Measurements from ENCODE around the gene CDH4. TPM values are rescaled to one million over a fixed set of nuclear protein-coding genes. Genes with fewer than 3 reads are reported as not detected.

CDH4 gene
- total RNA-seq, 1 donor from 2014 or later: 0.23 TPM

- DNase-seq (ENCODE audit: low spot score): no peak
- H3K9me3 Mint-ChIP-seq (ENCODE audit: unreplicated experiment): no peaks in the 10 kb centered on the region
- no peak overlapping the region for H3K4me3 Mint-ChIP-seq (ENCODE audit: unreplicated experiment)
- H3K27ac Mint-ChIP-seq (ENCODE audit: unreplicated experiment): no peak overlapping the region
- TF ChIP-seq, protein P1, sequence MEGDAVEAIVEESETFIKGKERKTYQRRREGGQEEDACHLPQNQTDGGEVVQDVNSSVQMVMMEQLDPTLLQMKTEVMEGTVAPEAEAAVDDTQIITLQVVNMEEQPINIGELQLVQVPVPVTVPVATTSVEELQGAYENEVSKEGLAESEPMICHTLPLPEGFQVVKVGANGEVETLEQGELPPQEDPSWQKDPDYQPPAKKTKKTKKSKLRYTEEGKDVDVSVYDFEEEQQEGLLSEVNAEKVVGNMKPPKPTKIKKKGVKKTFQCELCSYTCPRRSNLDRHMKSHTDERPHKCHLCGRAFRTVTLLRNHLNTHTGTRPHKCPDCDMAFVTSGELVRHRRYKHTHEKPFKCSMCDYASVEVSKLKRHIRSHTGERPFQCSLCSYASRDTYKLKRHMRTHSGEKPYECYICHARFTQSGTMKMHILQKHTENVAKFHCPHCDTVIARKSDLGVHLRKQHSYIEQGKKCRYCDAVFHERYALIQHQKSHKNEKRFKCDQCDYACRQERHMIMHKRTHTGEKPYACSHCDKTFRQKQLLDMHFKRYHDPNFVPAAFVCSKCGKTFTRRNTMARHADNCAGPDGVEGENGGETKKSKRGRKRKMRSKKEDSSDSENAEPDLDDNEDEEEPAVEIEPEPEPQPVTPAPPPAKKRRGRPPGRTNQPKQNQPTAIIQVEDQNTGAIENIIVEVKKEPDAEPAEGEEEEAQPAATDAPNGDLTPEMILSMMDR (IDR thresholded peaks at IDR 0.05; ENCODE audit: unreplicated experiment): no peak
- H3K27me3 Mint-ChIP-seq (ENCODE audit: unreplicated experiment): peaks cover 8% of the 10 kb centered on the region
- no peaks in the 10 kb centered on the region for H3K36me3 Mint-ChIP-seq (ENCODE audit: low read depth, unreplicated experiment)
- no peaks in the 10 kb centered on the region for H3K4me1 Mint-ChIP-seq (ENCODE audit: unreplicated experiment)
Measured at GRCh38 chr20:61799394-61799923, 547.4 kb downstream of the CDH4 start.

DNA sequence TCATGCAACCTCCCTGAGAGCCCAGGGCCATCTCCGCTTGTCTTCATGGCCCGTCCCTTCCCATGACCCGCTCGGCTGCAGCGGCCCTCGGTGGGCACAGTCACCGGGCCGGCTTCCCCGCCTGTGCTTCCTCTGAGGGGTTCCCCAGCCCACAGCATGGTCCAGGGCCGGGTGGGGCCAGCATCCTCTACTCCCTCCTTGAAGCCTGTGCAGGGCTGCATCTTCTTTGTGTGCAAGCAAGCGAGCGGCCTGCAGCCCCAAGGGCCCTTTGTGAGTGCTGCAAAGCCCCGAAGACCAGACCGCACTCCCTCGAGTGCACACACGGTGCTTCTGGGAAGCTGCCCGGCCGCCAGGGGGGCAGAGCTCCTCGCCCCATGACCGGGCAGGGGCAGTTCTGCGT lies 547.9 kb downstream of the CDH4 start:
- H3K4me3 Mint-ChIP-seq (ENCODE audit: unreplicated experiment): no peak overlapping the region
- H3K27ac Mint-ChIP-seq (ENCODE audit: unreplicated experiment): no peak overlapping the region
- H3K36me3 Mint-ChIP-seq (ENCODE audit: low read depth, unreplicated experiment): no peaks in the 10 kb centered on the region
- DNase-seq (ENCODE audit: low spot score): no peak
- H3K4me1 Mint-ChIP-seq (ENCODE audit: unreplicated experiment): no peaks in the 10 kb centered on the region
- H3K9me3 Mint-ChIP-seq (ENCODE audit: unreplicated experiment): no peaks in the 10 kb centered on the region
- TF ChIP-seq, protein P1 (IDR thresholded peaks at IDR 0.05; ENCODE audit: unreplicated experiment): no peak
- peaks cover 6% of the 10 kb centered on the region for H3K27me3 Mint-ChIP-seq (ENCODE audit: unreplicated experiment)

- no peak for DNase-seq (ENCODE audit: low spot score)
- no peak overlapping the region for H3K4me3 Mint-ChIP-seq (ENCODE audit: unreplicated experiment)
- H3K36me3 Mint-ChIP-seq (ENCODE audit: low read depth, unreplicated experiment): no peaks in the 10 kb centered on the region
- no peaks in the 10 kb centered on the region for H3K9me3 Mint-ChIP-seq (ENCODE audit: unreplicated experiment)
- H3K27me3 Mint-ChIP-seq (ENCODE audit: unreplicated experiment): peaks cover 3% of the 10 kb centered on the region
- H3K27ac Mint-ChIP-seq (ENCODE audit: unreplicated experiment): no peak overlapping the region
- TF ChIP-seq, protein P1 (IDR thresholded peaks at IDR 0.05; ENCODE audit: unreplicated experiment): no peak
- no peaks in the 10 kb centered on the region for H3K4me1 Mint-ChIP-seq (ENCODE audit: unreplicated experiment)
Measured at GRCh38 chr20:61800359-61801064, 548.5 kb downstream of the CDH4 start.

DNA sequence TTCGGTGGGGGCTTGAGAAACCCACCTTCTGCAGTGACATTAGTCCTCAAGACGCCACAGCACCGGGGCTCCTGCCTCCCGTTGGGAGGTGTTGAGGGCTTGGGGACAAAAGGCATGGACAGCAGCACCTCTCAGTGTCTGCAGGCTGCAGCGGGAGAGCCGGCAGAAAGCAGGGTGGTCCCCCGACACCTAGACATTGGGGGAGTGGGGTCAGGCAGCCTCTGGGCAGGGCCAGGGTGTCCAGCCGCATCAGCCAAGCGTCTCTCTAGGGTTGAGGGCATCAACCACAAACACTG lies 549.0 kb downstream of the CDH4 start:
- TF ChIP-seq, protein P1 (IDR thresholded peaks at IDR 0.05; ENCODE audit: unreplicated experiment): no peak
- no peak for DNase-seq (ENCODE audit: low spot score)
- Mint-ChIP-seq H3K4me1 (ENCODE audit: unreplicated experiment) (no peaks in the 10 kb centered on the region), H3K4me3 (ENCODE audit: unreplicated experiment) (no peak overlapping the region), H3K9me3 (ENCODE audit: unreplicated experiment) (no peaks in the 10 kb centered on the region), H3K36me3 (ENCODE audit: low read depth, unreplicated experiment) (no peaks in the 10 kb centered on the region), H3K27me3 (ENCODE audit: unreplicated experiment) (peaks cover 5% of the 10 kb centered on the region), H3K27ac (ENCODE audit: unreplicated experiment) (no peak overlapping the region)

DNA sequence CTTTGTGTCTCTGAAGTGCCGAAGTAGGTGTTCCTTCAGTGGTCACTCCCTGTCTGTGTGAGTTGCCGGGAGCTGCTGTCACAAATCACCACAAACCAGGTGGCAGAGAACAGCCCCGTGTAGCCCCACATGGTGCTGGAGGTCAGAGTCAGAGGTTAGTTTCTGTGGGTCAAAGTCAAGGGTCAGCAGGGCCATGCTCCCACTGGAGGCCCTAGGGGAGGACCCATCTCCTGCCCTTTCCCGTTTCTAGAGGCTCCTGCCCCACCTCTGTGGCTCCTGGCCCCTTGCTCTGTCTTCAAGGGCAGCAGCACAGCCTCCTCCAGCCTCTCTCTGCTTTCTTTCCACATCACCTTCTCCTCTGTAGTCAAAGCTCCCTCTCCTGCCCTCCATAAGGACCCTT lies 549.4 kb downstream of the CDH4 start:
- TF ChIP-seq, protein P1 (IDR thresholded peaks at IDR 0.05; ENCODE audit: unreplicated experiment): no peak
- H3K27me3 Mint-ChIP-seq (ENCODE audit: unreplicated experiment): peaks cover 7% of the 10 kb centered on the region
- H3K36me3 Mint-ChIP-seq (ENCODE audit: low read depth, unreplicated experiment): no peaks in the 10 kb centered on the region
- no peak for DNase-seq (ENCODE audit: low spot score)
- H3K9me3 Mint-ChIP-seq (ENCODE audit: unreplicated experiment): no peaks in the 10 kb centered on the region
- no peaks in the 10 kb centered on the region for H3K4me1 Mint-ChIP-seq (ENCODE audit: unreplicated experiment)
- no peak overlapping the region for H3K4me3 Mint-ChIP-seq (ENCODE audit: unreplicated experiment)
- H3K27ac Mint-ChIP-seq (ENCODE audit: unreplicated experiment): no peak overlapping the region

Measured in endothelial cell (in vitro differentiated cells).